Bone marrow (tissue), 2 donors: ENCODE results near the gene TECPR2.

Experiments used
- DNase-seq, 2 donors: peaks; one replicate each; lab custom pipeline; 2025; lab: John Stamatoyannopoulos, UW

Gene TECPR2

DNA sequence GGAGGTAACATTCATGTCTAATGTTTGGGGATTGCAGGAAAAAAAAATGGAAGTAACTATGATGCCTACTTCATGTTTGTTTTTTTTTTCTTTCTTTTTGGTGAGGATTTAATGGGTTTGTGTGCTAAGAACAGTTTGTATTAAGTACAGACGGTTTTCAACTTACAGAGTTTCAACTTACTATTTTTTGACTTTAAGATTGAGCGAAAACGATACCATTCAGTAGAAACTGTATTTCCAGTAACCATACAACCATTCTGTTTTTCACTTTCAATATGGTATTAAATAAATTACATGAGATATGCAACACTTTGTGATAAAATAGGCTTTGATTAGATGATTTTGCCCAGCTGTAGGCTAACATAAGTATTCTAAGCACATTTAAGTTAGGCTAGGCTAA lies 10.4 kb downstream of the TECPR2 start:
- DNase-seq = no peak

DNA sequence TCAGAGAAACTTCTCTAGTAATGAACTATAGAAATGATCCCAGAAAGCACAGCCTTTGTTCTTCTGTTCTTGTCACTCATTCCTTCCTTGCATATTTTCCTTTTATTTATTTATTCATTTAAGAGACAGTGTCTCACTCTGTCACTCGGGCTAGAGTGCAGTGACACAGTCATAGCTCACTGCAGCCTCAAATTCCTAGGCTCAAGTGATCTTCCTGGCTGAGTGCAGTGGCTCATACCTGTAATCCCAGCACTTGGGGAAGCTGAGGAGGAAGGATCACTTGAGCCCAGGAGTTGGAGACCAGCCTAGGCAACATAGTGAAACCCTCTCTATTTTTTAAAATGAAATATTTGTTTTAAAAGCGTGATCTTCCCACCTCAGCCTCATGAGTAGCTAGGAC lies 11.5 kb downstream of the TECPR2 start:
- no peak for DNase-seq

DNA sequence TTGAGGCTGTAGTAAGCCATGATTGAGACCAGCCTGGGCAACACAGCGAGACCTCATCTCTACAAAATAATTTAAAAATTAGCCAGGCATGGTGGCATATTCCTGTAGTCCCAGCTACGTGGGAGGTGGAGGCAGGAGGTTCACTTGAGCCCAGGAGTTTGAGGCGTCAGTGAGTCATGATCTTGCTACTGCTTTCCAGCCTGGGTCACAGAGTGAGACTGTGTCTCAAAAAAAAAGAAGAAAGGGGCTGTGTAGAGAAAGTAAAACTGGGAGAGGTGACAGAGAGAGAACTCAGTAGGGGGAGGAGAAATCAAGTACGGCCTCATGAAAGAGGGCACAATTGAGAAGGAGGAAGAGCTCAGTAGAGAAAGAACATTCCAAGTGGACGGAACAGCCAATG lies 12.4 kb downstream of the TECPR2 start:
- DNase-seq = no peak

DNA sequence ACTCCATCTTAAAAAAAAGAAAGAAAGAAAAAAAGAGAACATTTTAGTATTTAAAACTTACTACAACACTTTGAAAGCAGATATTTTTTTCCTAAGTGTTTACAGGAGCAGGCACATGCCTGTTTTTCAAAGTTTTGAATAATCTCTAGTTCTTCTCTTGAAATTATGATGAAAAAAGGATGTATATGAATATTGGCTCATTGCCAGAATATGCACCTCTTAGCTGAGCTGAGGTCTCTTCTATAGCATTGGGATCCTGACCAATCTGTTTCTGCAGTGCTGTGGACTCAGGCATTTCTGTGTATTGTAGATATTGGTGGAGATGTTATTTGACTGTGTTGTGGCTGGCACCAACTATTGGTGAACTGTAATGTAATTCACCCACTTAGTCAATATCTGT lies 15.0 kb downstream of the TECPR2 start:
- DNase-seq = no peak

DNA sequence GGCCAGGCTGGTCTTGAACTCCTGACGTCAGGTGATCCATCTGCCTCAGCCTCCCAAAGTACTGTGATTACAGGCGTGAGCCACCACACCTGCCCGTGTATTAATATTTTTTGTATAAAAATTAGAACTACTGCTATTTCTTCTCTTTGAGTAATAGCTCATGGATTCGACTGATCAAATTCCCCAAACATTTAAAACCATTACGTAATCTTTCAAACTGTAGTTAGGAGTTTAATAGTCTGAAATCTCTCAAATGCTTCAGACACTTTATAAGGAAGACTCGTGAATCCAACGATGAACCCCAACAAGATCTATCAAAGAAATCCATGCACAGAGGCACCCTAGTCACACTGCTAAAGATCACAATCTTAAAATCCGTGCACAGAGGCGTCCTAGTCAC lies 16.1 kb downstream of the TECPR2 start:
- DNase-seq = no peak

DNA sequence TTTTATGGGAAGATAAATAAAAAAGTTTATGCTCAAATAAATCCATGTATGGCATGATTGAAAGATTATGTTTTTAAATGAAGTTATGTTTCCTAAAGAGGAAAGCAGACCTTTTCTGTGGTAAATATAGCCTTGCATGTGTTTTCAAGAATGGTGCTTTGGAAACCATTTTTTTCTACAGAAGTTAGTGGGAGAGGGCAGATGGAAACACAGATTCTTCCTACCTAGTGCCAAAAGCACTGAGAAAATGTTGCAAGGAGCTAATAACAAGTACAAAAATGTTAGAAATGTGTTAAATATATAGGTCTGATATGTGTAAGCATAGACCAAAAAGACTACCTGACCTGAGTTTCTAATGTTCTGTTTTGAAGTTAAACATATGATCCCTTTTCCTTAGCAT lies 24.3 kb downstream of the TECPR2 start:
- DNase-seq = no peak

DNA sequence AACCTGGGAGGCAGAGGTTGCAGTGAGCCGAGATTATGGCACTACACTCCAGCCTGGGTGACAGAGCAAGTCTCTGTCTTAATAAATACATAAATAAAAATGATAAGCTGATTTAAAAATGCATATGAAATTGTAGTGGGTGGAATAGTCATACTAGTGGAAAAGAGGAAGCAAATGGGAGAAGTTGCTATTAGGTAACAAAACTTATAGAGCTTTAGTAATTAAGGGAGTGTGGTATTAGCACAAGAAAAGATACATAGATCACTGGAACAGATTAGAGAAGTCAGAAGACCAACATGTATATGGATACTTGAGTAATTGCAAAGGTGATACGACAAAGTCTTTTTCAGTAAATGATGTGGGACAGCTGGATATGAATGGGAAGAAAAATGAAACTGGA lies 26.5 kb downstream of the TECPR2 start:
- DNase-seq = no peak

DNA sequence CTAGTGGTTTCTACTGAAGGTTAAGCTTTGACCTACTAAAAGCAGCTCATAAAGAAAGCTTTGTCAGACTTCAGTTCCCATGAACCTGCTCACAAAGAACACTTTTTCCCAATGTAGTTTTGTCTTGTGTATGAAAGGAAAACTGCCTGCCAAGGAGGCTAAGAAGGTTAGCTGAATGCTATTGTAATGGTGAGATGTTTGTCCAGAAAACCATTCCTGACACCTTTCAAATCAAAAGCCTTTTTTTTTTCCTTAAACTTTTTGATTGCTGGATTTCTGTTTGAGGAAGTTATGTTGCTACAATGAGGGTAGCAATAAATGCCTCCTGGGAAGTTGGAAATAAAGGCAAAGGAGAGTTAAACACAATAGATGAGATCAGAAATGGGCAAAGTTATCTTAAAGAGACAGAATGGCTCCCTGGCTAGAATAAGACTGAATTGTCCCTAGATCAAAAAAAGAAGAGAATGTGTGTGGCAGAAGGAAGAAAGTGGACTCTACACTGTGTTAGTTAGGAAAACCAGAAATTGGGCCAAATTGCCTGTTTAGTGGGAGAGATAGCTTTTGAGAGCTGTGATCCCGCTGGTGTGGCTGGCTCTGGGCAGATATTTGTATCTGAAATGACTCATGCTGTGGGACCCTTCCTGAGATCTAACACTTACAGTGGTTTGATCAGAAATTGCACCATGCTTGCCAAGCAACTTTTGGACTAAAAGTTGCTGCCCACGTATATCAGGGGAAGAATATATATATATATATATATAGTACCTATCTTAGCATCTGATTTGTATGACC lies 27.5 kb downstream of the TECPR2 start:
- DNase-seq = no peak

DNA sequence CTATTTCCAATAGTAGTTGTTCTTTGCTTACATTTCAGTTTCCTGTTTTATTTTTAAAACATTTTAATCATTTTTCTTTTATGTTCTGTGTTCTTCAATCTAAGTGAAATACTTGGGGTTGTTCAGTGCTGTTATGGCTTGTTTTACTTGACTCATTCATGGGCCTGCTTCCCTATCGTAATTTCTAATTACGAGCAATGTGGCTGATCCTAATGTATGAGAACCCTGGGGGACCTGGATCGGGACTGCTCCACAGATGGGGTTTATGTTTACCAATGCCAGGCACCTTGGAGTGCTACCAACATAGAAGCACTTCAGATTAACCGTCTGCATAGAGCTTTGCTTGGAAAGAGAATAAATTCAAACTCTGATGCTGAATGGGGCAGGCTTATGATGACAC lies 29.8 kb downstream of the TECPR2 start:
- no peak for DNase-seq

DNA sequence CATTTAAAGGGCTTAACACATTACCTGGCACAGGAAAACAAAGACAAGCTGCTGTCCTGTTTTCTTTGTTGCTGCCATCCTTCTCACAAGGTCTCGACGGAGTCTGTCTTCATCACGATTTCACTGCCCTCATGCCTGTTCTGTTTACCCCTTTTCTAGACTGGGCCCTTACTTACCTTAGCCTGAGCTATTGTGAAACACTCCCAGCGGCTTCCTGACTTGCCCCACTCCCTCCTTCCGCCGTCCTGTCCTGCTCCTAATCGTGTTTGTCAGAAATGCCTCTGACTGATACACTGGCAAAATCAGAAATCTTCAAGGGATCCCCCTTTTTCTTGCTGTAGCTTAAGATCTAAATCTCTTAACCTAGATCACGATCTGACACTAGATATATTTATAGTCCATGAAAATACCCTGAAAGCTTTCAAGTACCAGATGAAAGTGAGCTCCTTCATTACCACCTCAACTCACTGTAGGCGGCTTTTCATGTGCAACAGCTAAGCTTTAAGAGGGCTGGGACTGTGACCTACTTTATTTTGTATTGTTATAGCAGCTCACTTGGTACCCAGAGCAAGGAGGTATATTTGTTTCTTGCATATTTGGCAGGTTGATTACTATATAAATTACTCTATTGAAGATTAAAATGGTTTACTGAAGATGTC lies 32.1 kb downstream of the TECPR2 start:
- peak in 1 of 2 donors; percentile 7 for DNase-seq

DNA sequence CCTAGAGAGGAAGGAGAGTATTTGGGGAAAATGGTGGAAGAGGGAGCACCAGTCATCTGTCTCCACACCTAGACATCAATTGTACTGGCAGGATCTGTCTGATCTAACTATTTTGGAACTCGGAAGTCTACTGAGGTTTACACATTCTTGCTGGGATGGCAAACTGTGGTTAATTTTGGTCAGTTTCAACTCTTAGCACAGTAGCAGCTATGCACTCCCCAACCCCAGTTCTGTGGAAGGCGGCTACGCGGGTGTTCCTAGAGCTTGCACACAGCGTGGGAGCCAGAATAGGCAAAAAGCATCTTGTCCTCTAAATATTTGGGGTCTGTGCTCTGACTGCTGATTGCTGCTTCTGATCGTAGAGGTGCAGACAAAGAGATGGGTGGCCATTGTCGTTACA lies 33.8 kb downstream of the TECPR2 start:
- no peak for DNase-seq

DNA sequence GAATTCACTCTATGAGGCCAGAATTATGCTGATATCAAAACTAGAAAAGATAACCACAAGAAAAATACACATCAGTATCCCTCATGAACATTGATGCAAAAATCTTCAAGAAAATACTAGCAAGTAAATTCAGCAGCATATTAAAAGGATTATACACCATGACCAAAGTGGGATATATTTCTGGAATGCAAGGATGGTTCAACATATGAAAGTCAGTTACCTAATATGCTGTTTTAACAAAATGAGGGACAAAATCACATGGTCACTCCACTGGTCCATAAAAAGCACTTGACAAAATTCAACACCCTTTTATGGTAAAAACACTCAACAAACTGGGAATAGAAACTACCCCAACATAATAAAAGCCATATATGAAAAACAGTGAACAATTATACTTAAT lies 40.3 kb downstream of the TECPR2 start:
- no peak for DNase-seq

DNA sequence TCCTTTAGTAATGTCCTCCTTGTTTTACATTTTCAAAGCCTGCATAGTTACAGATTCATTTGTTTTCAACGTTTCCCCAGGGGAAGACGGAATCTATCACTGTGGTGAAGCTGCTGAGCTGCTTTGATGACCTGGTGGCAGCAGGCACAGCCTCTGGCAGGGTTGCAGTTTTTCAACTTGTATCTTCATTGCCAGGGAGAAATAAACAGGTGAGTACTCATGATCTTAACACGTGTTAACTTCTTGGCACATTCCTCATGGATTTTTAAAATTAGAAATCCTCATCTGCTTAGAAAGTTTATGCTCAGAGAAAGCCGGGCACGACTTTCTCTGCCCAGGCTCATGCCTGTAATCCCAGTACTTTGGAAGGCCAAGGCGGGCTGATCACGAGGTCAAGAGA lies 44.5 kb downstream of the TECPR2 start:
- DNase-seq = no peak

DNA sequence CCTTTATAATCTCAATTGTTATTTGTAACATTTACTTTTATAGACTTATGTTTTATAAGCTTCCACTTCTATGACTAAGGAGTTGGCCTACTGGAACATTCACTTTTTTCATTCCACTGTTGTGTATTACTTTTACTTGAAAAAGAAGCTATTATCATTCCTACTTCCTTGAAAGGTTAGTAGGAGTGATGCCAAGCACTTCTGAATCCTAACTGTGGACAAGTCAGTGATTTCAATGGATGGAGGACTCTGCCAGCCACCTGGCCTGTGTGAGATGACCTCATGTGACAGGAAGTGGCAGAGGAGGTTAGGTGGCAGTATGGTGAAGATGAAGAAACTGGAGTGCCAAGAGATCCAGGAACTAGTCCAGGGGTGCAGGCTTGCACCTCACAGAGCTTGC lies 46.0 kb downstream of the TECPR2 start:
- no peak for DNase-seq

DNA sequence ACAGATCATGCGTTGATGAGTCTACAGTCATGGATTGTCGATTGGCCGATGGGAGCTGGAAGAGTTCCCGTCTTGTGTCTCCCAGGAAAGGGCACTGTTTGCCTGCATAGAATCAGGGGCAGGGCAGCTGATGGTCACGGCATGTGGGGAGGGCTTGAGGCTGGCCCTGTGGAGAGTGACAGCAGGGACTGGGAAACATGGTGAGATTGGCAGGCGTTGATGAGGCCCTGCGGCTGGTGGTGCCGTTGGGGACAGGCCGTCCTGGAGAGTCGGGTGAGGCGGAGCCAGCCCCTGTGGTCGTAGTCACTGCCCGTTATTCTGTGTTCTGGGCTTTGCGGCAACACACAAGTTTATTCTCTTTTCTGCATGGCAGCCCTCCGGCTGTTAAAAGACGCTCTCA lies 52.9 kb downstream of the TECPR2 start:
- no peak for DNase-seq

DNA sequence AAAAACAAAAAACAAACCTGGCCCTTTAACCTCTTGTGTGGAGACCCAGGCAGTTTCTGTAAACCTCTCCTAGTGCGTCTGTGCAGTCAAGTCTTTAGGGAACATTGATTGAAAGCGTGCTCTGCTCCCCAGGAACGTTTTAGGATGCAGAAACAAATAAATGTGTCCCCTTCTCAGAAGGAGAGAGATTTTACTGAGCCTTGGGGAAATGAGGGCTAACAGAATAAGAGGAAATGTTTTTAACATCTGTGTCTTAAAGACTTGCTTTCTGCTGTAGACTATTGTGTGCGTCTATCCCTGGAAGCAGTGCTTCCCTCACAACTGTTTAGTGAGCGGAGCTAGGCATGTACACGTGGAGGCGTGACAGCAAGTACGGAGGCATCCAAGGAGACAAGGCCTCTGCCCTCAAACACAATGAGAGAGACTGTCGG lies 54.3 kb downstream of the TECPR2 start:
- DNase-seq = no peak

DNA sequence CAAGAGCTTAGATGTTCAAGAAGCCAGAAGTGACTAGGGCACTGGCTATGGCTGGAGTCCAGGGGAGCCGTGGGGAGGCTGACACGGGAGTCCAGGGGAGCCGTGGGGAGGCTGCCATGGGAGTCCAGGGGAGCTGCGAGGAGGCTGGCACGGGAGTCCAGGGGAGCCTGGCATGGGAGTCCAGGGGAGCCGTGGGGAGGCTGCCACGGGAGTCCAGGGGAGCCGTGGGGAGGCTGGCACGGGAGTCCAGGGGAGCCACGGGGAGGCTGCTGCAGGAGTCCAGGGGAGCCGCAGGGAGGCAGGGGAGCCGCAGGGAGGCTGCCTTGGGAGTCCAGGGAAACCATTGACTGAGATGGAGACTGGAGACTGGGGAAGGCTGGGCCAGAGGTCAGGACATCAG lies 54.9 kb downstream of the TECPR2 start:
- DNase-seq = no peak

DNA sequence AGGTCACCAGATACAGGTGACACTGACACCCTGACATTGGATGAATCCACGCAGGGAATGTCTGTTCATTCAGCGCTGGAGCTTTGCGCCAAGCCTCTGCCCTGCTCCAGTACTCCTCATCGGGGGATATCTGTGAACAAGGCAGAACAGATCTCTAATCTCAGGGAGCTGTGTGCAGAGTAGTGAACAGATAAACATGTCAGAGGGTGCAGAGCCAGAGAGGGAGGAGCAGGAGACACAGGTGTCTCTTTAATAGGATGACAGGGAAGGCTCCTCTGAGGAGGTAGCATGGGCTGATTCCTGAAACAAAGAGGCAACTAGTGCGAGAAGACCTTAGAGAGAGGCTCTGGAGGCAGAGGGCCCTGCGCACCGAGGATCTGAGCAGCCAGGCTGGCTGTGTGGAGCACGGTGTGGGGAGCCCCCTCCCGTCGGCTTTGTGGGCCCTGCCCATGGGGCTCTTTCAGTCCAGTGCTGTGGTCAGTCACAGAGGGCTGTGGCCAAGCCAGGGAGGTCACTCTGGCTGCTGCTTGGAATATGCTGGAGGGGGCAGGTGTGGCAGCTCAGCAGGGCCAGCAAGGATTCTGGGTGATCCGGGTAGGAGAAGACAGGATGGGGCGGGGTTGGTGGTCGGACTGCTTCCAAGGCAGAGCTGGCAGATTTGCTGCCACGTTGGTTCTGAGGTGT lies 55.6 kb downstream of the TECPR2 start:
- DNase-seq = no peak

DNA sequence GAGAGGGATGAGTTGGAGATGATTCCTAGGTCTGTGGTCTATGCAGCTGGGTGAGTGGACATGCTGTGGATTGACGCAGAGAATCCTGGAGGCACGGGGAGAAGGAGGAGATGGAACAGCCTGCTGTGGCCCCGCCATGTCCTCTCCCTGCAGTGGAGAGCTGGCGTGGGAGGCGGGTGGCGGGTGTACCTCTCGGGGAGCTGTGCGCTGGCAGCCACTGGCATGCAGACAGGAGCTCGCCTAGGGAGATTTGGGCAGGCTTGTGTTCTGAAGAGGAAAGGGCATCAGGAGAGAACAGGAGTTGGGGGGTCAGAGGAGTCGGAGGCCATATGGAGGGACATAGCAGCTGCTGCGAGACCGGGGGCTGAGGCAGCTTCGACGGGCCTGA lies 56.1 kb downstream of the TECPR2 start:
- no peak for DNase-seq

DNA sequence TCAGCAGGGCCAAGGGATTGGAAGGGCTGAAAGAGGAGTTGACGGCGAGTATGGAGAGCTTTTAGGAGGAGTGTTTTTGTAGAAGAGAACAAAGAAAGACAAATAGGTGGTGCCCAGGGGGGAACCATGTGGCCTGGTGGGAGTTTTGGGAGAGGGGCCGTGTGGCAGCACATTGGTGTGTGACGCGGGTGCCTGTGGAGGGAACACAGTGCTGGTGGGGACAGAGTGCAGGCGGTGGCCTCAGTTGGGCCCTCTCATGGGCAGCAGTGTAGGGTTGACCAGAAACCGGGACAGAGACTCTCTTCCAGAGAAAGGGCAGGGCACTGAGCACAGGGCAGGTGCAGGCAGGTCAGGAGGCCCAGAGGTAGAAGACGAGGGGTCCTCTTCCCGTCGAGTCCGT lies 56.5 kb downstream of the TECPR2 start:
- no peak for DNase-seq

DNA sequence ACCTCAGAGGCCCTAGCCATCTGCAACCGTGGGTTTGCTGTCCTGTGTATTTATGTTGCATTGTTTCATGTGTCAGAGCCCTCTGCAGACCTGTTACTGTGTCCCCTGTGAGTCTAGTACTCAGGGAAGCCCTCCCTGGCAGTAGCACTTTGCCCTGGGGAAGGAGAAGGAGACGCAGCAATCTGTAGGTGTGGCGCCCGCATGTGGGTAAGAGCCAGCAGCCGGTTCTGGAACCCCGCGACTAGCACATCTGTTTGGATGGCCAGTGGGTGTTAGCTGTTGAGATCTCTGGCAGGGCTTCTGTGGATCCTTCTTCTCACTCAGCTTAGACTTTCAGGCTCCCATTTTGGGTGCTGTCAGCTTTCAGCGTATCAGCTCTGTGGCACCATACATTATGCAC lies 57.0 kb downstream of the TECPR2 start:
- DNase-seq = no peak

DNA sequence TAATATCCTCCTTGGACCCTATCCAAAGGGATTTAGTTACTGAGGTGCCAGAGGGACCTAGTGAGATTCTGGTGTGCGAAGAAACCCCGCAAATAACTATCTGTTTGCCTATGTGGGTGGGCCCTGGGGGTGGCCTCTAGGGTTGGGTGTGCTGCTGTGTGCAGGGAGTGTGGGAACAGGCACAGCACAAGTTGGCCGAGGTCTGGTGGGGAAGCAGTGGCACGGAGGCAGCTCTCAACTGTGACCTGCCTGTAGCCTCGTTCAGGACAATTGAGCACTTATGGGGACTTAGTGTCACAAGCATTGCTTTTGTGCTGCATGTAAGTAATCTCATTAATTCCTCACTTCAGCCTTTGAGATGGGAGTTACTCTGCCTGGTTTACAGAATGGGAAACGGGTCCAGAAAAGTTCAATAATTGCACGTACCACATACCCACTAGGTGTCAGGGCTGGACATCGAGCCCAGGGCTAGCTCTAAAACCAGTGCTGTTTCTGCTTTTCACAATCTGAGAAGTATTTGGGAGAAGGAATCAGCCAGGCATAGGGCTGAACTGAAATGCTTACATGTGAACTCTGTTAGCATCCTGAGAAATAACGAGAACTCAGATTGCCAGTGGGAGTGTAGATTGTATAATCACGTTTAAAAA lies 58.8 kb downstream of the TECPR2 start:
- DNase-seq = no peak

DNA sequence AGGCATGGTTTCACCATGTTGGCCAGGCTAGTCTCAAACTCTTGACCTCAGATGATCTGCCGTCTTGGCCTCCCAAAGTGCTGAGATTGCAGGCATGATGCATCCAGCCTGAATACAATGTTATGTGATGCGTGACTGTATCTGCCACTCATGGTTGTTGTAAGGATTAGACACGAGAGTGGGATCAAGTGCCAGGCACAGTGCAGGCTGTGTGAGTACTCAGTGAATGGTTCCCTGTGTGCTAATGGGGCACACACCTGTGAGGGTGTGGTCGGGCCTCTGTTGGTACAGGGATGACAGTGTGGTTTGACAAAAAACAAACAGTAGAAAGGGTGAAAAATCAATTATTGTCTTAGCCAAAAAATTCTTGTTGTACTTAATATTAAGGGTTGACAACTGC lies 61.8 kb downstream of the TECPR2 start:
- no peak for DNase-seq
